SIG-M5 treated with dmso at 0.1 percent for 504 hours (cell line): ENCODE measurements around the gene KCNK1.
"Not testable (repeated sequence)": the region's sequence is repeated elsewhere in the genome, so short reads cannot be mapped to it uniquely, and the experiment has no call there.

ENCODE experiments used
- DNase-seq: peaks from one replicate; lab custom pipeline; 2025; ENCODE audit not compliant: unreplicated experiment; lab: John Stamatoyannopoulos, UW

The KCNK1 gene

DNA sequence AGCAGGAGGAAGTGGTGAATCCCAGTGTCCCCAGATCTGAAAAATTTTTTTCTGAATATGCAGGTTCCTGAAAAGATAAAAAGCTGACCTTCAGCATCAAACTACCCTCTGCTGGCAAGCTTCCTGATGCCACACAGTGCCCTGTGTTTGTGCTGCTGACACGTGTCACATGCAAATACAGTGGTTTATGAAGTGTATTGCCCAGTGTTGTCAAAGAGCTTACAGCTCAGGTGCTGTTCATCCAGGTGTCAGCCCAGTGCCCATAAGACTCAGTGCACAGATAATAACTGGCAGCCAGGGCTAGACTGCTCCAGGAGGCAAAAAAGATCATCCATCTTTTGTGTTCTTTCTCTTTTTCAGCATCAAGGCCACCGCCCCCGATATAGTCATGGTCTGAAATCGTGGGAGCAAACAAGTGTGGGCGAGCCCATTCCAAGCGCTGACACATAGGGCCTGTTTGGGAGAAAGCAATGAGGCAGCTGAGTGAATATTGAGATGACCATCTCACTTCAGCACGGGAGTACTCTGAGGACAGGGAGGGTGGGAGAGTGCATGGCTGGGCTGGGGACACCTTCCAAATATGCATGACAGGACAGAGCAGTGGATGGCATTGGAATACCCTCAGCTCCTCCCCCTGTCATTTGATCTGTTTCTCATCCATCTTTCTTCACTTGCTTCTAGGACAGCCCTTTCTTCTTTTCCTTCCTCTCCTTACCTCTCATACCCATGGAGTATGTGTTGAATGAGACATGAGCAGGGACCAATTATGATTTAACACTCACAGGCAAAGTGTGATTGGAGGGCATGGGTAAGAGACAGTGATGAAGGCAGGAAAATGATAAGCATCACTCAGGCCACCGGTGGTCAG, 6.4 kb upstream of the KCNK1 start:
- no peak for DNase-seq

DNA sequence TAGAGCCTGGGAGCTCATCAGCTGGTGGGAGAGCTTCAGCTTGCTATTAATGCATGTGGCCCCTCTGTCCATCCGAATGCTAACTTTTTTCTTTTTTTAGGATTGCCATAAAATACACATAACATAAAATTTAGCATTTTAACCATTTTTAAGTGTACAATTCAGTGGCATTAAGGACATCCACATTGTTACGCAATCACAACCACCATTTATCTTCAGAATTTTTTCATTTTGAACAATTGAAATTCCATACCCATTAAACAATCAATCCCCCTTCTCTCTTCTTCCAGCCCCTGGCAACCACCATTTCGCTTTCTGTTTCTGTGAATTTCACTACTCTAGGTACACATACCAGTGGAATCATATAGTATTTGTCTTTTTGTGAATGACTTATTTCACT, 4.9 kb upstream of the KCNK1 start:
- no peak for DNase-seq

DNA sequence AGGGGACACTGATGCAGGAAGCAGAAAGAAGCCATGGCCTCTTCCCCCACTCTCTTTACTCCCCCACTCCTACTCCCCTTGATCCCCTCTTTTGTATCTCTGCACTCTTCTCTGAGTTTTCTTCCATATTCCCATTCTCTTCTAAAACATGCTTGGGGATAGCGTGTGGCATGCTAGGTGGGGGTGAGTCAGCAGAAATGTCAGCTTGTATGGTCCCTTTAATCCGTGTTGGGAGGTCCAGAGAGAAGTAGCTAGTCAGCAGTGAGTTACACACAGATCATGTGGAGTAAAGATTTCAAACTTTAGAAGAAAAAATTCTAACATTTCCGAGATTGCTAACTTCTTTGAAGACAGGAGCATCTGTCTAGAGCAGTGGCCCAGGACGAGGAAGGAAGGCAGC, 4.0 kb upstream of the KCNK1 start:
- DNase-seq, result no peak

DNA sequence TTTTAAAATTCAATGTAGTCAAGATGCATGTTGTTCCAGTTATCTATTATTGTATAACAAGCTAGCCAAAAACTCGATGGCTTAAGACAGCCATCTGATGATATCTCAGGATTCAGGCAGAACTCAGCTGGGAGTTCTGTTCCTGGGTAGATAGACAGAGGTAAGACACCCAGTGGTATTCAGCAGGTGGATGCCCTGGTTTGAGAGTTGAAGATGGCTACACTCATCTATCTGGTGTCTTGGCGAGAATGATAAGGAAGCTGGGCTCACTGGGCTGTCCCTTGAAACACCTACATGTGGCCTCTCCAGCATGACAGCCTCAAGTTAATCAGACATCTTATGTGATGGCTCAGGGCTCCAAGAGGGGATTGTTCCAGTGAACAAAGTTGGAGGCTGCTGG, 3.3 kb upstream of the KCNK1 start:
- no peak for DNase-seq

DNA sequence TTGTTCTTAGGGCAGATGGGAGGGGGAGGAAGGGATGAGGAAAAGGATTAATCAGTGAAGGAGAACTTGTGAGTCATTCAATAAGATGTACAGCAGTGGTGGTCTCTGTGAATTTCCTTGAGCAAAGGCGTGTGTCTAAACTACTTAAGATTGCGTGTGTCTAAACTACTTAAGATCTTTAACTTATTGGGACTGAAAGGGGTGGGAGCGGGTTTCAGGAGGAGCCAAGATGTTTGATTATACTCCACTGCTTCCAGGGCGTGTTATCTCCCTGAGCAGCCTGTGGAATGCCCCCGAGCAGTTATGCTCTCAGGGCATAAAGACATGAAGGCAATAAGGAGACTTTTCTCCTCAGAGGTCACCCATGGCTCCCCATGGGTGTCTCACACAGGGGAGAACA, 2.5 kb upstream of the KCNK1 start:
- DNase-seq, result not testable (repeated sequence)

DNA sequence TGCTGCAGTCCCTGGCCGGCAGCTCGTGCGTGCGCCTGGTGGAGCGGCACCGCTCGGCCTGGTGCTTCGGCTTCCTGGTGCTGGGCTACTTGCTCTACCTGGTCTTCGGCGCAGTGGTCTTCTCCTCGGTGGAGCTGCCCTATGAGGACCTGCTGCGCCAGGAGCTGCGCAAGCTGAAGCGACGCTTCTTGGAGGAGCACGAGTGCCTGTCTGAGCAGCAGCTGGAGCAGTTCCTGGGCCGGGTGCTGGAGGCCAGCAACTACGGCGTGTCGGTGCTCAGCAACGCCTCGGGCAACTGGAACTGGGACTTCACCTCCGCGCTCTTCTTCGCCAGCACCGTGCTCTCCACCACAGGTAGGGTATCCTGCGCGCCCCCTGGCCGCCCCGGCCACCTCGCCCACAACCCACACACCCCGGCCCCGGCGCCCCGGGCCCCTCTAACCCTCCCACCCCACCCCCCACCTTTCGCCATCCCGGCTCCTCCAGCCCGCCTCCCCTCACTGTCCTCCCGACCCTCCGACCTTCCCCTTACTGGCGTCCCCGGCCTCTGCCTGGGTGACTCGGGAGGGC, 352 bp downstream of the KCNK1 start:
- DNase-seq, result peak; percentile 17

DNA sequence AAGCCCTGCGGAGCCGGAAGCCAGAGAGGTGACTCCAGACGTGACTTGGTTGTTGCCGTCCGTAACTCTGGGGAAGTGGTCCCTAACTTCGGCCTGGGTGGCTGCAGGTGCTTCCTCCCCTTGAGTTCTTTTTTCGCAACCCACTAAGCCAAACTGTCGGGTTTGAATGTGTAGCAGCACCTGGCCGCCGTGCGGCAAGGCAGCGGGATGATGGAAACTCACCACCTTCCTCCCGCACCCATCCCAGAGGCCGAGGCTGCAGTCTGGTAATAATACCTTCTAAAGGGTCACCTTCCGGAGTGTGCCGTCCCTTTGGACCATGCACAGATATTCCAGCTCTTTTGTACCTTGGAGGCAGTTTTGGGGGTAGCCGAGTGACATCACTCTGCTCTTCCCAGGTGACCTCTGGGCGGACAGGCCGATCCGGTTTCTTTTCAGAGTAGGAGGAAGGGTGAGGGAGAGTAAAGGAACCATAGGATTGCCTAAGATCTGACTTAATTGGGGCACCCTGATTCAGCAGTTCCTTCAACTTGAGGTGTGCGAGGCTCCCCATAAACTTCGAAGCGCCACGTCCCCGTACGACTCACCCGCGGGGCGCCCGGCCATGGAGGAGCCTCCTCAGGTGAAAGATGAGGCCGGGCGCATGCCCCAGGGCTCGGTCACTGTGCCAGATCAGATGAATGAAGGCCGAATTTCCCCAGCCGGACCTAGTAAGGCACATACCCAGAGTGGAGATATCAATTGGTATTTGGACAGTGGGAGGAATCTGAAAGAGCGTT, 1.0 kb downstream of the KCNK1 start:
- DNase-seq, result peak; percentile 22

DNA sequence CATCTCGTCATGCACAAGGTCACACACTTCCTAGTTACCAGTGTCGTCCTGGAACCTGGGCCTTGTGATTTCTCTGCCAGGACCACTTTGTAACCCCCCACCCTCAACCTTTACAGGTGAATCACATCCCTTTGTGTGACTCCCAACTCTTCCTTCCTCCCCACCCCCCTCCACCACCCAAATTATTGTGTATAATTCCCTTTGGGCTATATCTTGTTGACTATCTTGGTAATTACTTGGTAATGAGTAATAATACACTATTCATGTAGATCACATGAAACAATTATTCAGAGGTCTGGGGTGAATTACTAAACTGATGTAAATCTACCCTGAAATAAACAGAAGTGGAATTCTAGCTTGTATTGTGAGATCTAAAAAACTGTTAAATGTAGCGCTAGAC, 1.7 kb downstream of the KCNK1 start:
- no peak for DNase-seq

DNA sequence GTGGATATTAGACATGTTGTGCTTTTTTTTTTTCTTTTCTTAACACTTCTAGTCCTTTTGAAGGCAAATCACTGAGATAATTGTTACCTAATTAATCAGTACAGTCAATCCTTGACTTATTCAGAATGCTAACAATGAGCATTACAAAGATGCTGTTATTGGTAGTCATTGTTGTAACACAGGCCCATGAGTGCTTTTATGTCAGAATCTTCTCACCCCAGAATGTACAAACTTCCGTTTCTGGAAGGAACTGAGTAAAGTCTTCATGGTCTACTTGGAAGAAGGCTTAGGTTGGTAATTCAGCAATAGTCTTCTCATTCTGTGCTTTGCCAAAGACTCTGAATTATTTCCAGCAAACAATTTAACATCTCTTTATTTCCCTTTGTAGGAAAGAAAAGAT, 3.1 kb downstream of the KCNK1 start:
- no peak for DNase-seq

DNA sequence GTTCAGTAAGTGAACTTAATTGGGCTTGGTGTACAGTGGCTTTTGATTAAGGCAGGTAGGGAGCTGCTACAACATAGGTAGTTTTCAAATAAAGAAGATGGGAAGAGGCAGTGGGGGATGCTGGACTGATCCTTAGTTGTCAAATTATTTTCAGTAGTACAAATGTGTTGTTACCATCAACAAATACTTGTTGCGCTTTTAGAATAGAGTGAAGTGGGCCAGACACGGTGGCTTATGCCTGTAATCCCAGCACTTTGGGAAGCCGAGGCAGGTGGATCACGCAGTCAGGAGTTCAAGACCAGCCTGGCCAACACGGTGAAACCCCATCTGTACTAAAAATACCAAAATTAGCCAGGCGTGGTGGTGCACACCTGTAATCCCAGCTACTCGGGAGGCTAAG, 5.5 kb downstream of the KCNK1 start:
- not testable (repeated sequence) for DNase-seq

DNA sequence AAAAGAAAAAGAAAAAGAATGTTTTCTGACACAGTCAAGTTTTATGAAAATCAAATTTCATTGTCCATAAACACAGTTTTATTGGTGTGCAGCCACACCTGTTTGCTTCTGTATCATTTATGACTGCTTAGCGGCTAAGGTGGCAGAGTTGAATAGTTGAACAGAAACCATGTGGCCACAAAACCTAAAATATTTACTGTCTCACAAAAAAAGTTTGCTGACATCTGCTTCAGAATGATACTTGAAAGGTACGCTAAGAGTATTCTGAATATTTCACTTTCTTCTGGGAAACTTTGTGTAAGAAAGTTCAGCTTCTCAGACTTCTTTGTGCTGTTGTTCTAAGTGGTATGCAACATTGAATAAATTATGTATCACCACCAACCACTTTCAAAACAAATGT, 6.2 kb downstream of the KCNK1 start:
- DNase-seq, result no peak

DNA sequence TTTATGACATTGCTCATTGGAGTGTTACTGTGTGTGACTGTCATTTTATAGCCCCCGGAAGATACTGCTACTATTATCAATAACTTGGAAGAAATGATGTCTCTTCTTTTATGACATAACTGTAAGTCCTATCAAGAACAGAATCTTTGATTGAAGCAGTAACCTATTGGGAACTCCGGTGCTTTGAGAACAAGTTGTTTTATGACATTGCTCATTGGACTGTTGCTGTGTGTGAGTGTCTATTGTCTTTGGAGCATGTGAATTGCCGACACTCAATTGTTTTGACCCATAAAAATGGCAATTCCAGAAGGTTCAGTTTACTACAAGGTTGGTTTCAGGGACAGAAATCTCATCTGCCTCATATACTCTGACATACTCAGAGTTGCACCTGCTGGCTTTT, 8.0 kb downstream of the KCNK1 start:
- DNase-seq, result no peak

DNA sequence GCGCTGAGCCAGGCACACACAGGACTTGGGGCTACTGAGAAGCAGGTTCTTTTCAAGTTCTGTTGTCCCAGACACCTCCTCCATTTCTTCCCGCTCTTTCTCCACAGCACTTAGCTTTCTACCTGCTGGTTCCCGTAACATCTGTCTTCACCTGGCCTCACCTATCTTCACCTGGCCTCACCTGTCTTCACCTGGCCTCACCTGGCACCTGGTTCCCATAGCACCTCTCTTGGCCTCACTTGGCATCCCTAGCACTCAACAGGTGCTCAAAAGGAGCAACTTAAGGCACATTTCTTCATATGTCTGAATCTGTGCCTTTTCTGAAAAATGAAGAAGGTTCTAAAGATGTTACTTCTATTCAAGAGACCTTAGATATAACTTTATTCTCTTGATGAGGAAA, 10.4 kb downstream of the KCNK1 start:
- DNase-seq, result no peak

DNA sequence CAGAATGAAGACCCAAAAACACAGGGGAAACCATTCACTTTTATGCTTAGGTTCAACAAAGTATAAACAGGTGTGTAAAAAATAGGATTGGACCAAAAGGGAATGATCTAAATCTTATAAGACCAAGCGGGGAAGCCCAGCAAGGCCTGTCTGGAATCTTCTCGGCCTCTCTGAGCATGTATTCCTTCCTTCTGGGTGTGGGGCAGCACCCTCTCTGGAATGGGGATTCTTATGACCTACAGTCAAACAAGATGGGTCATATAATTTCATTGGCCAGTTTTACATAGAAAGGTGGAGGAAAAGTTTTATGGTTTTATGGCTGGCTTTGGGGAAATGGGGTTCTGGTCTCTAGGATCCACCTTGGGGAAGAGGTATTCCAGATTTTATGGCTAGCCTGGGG, 11.2 kb downstream of the KCNK1 start:
- no peak for DNase-seq

DNA sequence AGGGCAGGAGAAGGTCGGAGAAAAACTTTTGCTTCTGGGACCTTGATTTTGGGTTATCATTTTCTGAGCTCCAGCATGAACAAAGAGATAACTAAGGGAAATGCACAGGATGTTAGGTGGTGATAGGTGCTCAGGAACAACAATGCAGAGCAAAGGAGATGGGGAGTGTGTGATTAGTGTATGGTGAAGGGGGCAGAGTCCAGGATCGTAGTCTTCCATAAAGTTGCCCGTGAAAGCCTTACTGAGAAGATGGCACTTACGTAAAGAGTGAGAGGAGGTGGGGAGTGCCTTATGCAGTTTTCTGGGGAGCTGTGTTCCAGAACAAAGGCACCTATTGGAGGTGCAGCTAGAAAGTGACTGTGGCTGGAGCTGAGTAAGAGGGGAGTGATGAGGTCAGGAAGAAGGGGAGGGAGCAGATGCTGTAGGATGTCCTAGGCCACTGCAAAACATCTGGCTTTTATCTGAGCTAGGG, 11.6 kb downstream of the KCNK1 start:
- no peak for DNase-seq

DNA sequence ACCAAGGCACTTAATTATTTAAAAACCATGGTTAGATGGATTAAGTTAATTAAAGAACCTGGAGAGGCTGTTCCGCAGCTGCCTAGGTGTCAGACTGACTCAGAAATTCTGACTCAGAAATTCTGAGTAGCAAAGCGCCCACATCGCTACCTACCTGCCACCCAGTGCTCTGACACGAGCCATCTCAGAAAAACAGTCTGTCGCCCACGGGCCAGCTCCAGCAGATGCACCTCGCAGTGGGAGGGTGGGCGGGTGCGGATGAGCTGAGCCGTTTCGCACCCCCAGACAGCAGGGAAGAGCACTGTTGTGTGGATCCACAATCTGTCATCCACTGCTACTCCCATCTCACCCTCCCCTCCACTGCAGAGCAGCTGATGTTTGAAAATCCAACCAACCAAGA, 13.5 kb downstream of the KCNK1 start:
- no peak for DNase-seq

DNA sequence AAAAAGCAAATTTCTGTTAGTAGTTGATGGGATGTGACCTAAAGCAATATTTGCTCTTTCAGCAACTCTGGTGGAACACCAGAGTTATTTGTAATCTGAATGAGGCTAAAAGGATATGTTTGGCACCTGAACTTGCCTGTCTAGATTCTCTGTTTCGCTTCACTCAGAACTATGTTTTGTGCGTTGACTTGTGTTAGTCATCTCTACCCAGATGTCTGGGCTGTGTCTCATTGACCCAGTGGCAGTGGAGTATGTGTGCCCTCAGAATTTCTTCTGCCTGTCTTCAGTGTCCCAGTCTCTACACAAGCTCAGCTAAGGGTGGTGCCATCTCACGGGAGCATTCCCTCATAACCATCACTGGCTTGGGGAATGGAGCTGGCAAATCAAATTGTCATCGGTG, 13.9 kb downstream of the KCNK1 start:
- DNase-seq, result no peak

DNA sequence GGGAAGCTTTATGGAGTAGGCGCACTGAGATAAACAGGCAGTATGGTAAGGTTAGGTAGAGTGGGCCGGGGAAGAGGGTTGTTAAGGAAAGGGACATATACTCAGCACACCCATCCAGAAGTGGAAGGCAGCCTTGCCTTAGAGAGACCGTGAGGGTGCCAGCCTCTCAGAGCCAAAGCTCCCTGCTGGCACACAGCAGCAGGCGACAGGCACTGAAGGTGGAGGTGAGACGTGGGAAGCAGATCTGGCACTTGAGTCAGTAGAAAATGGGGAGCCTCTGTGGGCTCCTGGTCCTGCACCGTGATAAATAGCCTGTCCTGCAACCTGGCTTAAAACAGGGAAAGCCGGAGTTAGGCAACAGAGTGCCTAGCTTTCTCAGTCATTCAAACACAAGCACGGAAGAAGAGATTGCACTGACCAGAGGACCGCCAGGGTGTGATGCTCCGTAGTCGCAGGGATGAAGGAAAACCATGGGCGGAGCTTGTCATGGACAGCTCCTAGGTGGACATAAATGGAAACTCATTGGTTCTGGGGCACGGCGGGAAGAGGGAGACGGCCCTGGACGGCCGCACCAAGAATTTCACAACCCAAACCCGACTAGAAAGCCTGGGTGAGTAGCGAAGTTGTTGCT, 15.5 kb downstream of the KCNK1 start:
- DNase-seq, result no peak

DNA sequence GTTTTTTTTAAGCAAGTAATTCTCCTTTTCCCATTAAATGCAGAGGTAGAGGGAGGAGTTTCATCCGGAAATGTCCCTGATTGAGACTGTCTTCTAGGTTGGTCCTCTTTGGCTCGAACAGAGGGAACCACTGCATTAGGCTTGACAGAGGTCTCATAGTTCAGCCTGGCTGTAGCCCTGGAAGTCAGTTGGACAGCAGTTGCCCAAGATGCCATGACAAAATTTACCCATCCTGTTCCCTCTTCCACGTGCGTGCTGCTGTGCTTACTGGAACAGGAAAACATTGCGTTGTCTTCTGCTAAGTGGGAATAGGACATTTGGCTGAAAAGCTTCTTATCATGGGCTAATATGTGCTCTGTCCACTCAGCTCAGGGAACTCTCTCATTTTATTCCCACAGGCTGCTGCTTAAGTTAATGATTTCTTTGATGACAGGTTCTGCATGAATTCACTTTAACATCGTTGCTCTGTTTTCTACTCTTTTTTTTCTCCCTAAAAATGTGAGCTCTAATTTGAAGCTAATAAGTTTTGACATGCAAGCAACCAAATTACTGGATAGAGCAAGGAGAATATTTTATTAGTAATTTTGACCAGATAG, 18.0 kb downstream of the KCNK1 start:
- DNase-seq, result no peak

DNA sequence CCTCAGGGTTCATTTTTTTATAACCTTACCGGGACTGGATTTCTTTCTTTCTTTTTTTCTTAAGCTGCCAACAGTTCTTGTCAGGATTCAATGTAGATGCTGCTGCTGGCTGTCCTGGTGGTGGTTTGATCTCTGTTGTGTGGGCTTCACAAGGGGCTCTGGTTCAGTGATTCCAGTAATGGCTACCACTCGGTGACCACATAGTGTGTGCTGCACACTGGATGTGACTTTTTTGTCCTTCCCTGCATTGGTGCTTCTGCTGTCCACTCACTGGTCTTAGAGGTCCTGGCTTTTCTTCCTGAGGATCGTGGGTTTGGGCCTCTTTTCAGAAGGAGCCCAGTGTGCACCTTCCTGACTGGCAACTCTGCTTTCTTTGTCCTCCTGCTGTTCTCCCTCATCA, 18.5 kb downstream of the KCNK1 start:
- DNase-seq, result no peak
